Progenitor cell of endocrine pancreas (in vitro differentiated cells): Measurements from ENCODE around the gene RASGRF2. TPM values are rescaled to one million over a fixed set of nuclear protein-coding genes. Genes with fewer than 3 reads are reported as not detected.

Experiments used
- DNase-seq: peaks from one replicate; pipeline ENCODE4 v3.0.0; 2021; ENCODE audit warnings: low spot score; ENCODE audit not compliant: unreplicated experiment
- H3K27ac Mint-ChIP-seq: 2 replicates; pipeline ENCODE4 v1.8.0; 2021; ENCODE audit warnings: mild to moderate bottlenecking, moderate library complexity, mixed read lengths
- H3K27me3 Mint-ChIP-seq: 2 replicates; pipeline ENCODE4 v1.8.0; 2021; ENCODE audit warnings: mixed read lengths
- H3K36me3 Mint-ChIP-seq: 2 replicates; pipeline ENCODE4 v1.8.0; 2022; ENCODE audit warnings: mixed read lengths; ENCODE audit not compliant: insufficient read depth
- H3K4me1 Mint-ChIP-seq: 2 replicates; pipeline ENCODE4 v1.8.0; 2021; ENCODE audit warnings: low read depth, mixed read lengths
- H3K4me3 Mint-ChIP-seq: 2 replicates; pipeline ENCODE4 v1.8.0; 2021; ENCODE audit warnings: low read depth, mild to moderate bottlenecking, moderate library complexity, mixed read lengths
- H3K9me3 Mint-ChIP-seq: 2 replicates; pipeline ENCODE4 v1.8.0; 2021; ENCODE audit warnings: low read depth, mixed read lengths
- CTCF ChIP-seq: fragments of 200-600 bp; sonication (generic); IDR thresholded peaks from one replicate; pipeline ENCODE4 v1.5.0; 2021; ENCODE audit warnings: antibody characterized with exemption, mild to moderate bottlenecking; ENCODE audit not compliant: unreplicated experiment
- total RNA-seq: library from RNA; stranded (reverse); gene quantifications from 2 replicates; pipeline ENCODE4 v1.2.1, GENCODE V29; 2021

RASGRF2 gene
- total RNA-seq, 1 donor from 2014 or later = 0.62 TPM

GRCh38 chr5:81068063-81068462 lies 107.9 kb downstream of the RASGRF2 start:
- Mint-ChIP-seq H3K27ac (no peak overlapping the region), H3K9me3 (peaks cover 3% of the 10 kb centered on the region), H3K4me3 (no peak overlapping the region), H3K4me1 (no peaks in the 10 kb centered on the region), H3K27me3 (no peaks in the 10 kb centered on the region), H3K36me3 (no peaks in the 10 kb centered on the region)
- TF ChIP-seq CTCF = no peak
- no peak for DNase-seq

GRCh38 chr5:81068635-81069034 lies 108.5 kb downstream of the RASGRF2 start:
- Mint-ChIP-seq H3K4me1 (no peaks in the 10 kb centered on the region), H3K9me3 (peaks cover 3% of the 10 kb centered on the region), H3K36me3 (no peaks in the 10 kb centered on the region), H3K4me3 (no peak overlapping the region), H3K27me3 (no peaks in the 10 kb centered on the region), H3K27ac (no peak overlapping the region)
- DNase-seq = no peak
- no peak for TF ChIP-seq CTCF

- no peak overlapping the region for H3K27ac Mint-ChIP-seq
- H3K9me3 Mint-ChIP-seq = no peaks in the 10 kb centered on the region
- no peak for TF ChIP-seq CTCF
- H3K4me3 Mint-ChIP-seq = no peak overlapping the region
- no peaks in the 10 kb centered on the region for H3K27me3 Mint-ChIP-seq
- no peaks in the 10 kb centered on the region for H3K36me3 Mint-ChIP-seq
- no peak for DNase-seq
- H3K4me1 Mint-ChIP-seq = no peaks in the 10 kb centered on the region
These were observed 109.8 kb downstream of the RASGRF2 start for GRCh38 chr5:81069990-81070389.

- TF ChIP-seq CTCF = no peak
- Mint-ChIP-seq H3K27me3 (no peaks in the 10 kb centered on the region), H3K9me3 (no peaks in the 10 kb centered on the region), H3K4me3 (no peak overlapping the region), H3K4me1 (no peaks in the 10 kb centered on the region), H3K36me3 (no peaks in the 10 kb centered on the region), H3K27ac (no peak overlapping the region)
- DNase-seq = no peak
These were observed 110.5 kb downstream of the RASGRF2 start for GRCh38 chr5:81070571-81071255.

- Mint-ChIP-seq H3K27ac (no peak overlapping the region), H3K36me3 (no peaks in the 10 kb centered on the region), H3K27me3 (no peaks in the 10 kb centered on the region), H3K4me1 (no peaks in the 10 kb centered on the region), H3K4me3 (no peak overlapping the region), H3K9me3 (peaks cover 5% of the 10 kb centered on the region)
- no peak for DNase-seq
- no peak for TF ChIP-seq CTCF
These were observed 114.9 kb downstream of the RASGRF2 start for GRCh38 chr5:81075041-81075440.
